ENCODE measurements around the gene CBX8.

Gene CBX8

DNA sequence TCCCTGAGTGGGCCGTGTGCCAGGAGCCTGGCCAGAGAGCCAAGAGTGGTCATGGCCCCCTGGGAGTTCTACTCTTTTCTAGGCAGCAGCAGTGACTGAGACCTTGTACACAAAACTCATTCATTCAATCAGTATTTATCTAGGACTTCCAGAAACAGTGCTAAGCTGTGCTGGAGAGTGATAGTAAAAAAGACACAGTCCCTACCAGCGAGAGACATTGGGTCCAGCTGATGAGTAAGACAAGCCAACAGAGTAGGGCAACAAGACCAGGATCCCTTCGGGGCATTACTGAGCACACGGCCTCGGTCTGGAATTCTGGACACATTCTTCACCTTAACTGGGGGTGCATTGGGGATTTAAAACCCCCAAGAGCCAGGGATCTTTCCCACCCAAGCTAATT lies 22.2 kb upstream of the CBX8 start:
- no peak for DNase-seq

GRCh38 chr17:79818026-79818758 lies 21.3 kb upstream of the CBX8 start:
- no peak for DNase-seq

GRCh38 chr17:79815836-79816461 lies 19.1 kb upstream of the CBX8 start:
- no peak for DNase-seq

DNA sequence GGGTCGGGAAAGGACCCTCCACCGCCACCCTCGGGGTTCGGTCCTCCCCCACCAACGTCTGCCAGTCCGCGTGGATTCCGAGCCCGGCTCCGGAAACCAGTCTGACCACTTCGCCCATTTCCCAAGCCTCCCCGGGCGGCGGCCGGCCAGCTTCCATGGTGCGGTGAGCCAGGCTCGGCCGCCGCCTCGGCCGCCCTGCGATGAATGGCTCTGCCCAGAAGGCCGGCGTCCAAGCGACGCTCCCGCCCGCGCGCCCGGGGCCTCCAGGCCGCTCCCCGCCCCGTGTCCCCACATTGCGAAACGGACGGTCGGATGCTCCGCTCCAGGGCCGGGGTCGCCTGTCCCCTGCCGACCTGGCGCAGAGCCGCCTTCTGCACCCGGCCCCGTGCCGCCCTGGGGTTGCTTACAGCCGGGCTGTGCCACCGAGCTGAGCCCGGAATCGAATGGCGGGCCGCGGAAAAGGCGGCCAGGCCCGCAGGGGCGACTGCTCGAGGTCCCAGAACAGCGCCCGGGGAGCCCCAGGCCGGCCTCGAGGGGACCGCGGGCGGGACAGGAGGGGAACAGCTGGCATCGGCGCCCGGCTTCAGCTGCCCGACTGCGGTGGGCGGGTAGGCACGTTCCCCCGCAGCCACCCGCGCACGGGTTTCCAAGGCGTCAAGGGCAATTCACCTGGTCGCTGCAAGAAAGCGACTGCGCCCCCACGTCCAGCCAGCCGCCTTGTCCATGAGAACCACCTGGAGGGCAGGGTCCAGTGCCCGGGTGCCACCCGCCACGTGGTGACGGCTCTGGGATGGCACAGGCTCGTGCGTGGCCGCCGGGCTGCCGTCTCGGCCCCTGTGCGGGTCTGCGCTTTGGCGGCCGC lies 18.3 kb upstream of the CBX8 start:
- no peak for DNase-seq

- DNase-seq = no peak
These were observed 17.5 kb upstream of the CBX8 start for GRCh38 chr17:79814127-79814973.

DNA sequence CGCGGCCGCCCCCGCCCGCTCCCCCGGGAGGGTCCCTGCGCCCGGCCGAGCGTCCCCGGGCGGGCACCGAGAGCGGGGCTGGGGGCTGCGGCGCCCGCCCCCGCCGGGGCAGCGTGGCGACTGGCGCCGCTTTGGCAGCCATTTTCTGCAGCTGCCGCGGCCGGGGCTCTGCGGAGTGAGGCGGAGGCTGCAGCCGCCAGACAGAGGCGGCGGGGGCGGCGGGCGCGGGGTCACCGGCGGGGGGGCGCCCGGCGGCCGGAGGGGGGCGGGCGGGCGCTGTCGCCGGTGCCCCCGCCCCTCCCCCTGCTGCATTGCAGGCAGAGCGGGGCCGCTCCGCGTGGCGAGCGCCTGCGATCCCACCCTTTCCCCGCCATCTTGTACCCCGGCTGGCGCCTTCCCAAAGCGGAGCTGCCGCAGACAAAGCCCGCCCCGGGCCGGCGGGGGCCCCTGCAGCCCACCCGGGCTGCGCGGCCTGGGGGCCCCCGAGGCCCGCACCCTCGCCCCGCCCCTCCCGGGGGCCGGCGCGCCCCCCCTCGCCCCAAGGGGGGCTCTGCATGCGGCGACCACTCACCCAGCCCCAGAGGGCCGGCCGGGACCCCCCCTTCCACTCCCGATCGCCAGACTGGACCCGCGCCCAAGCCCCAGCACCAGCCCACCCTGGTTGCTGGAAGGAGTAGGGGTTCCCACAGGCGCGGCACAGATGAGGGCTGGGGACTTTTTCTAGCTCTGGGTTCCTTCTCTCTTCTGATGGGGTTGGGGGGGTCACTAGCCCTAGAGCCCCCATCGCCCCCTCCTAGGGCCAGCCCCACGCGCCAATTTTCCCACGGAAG lies 16.6 kb upstream of the CBX8 start:
- DNase-seq = no peak

DNA sequence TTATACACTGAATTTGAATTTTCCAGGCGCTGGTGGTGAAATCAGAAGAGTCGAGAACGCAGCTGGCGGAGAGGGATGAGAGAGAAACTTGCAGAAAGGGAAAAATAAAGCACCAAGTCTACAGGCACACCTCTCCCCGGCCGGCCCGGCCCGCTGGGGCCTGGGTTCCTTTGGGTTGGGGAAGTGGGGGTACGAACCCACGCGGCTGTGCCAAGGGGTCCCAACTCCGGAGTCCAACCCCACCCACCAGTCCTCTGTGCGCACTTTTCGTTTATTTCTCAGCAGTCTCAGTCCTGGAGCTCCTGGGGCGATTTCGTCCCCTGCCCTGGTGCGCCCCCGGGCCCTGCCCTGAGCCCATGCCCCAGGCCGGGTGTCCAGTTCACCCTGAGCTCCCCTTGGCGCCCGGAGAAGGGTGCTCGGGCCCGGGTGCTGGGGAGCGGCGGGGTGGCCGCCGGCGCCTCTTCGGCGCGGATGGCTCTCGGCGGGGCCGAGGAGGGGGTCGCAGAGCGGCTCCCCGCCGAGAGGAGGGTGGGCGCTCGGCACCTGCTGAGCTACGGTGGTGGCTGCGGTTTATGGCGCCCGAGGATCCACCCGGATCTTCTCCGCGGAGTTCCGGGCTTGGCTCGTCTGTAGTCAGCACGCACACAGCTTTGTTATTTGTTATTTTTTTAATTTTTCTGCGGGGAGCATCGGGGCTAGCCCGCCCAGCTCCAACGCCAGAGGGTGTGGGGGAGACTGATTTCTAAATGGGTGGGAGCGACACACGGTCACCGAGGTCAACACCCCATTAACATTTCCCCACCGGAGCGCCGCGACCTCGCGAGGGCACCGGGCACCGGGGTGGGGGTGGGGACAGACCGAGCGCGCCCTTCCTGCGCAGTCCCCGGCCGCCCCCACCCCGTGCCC lies 15.7 kb upstream of the CBX8 start:
- peak; percentile 46 for DNase-seq

DNA sequence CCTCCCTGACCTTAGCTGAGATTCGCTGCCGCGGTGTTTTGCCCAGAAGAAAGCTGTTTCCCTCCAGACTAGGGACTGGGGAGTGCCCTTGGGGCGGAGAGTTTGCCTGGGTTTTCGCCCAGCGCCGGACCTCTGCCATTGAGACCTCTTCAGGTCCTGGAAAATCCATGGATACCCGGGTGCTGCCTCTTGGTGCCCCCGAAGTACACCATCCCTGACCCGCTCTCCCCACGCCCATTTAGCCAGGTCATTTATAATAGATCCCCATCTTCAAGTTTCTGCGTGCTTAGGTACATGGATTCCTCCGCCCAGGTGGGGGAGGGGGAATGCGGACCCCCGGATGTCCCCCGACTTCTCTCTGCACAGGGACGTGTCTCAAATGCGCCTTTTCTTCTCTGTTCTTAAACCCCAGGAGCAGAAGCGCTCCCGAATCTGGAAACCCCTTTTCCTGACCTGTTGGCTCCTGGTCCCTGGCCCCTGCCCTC lies 15.0 kb upstream of the CBX8 start:
- DNase-seq = peak; percentile 54

GRCh38 chr17:79811011-79811867 lies 14.4 kb upstream of the CBX8 start:
- DNase-seq = peak; percentile 72

GRCh38 chr17:79810130-79811010 lies 13.5 kb upstream of the CBX8 start:
- DNase-seq = peak; percentile 85

- peak; percentile 44 for DNase-seq
These were observed 12.8 kb upstream of the CBX8 start for GRCh38 chr17:79809530-79810129.

DNA sequence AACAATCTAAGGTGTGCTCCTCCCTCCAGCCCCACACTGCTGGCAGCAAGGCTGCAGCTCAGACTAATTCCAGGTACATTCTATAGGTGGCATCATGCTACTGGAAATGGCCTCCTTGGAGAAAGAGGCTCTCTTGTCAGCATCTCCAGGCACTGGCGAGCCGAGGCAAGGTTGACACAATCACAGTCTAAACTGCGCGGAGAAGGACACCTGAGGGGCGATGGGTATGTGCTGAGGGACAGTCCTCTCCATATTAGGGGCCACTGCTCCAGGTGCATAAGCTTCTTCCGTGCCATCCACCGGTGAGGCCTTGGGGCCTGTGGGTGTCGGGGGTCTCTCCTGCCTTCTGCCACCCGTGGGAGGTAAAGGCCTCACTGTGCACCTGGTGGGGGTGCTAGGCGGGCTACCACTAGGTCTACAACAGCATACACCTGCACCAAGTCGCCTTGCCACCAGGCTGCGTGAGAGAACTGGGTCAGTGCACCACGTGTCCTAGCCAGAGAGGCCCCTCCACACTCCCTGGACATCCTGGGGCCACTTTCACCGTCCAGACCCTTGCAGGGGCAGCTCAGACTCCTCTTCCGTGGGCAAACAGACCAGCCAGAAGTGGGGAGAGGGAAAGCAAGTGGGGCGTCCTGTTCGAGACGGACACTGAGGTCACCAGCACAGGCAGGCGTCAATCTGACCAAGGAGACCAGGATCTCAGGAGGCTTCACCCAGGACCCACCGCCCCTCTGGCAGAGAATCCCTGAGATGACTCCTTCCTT lies 12.1 kb upstream of the CBX8 start:
- peak; percentile 81 for DNase-seq

- no peak for DNase-seq
These were observed 10.2 kb upstream of the CBX8 start for GRCh38 chr17:79806863-79807720.

GRCh38 chr17:79806446-79806760 lies 9.5 kb upstream of the CBX8 start:
- no peak for DNase-seq

- no peak for DNase-seq
These were observed 8.2 kb upstream of the CBX8 start for GRCh38 chr17:79804856-79805696.
